Measurements from ENCODE around the gene STX11.
"Not testable (repeated sequence)": the region's sequence is repeated elsewhere in the genome, so short reads cannot be mapped to it uniquely, and the experiment has no call there.

STX11 gene

GRCh38 chr6:144149894-144150709 is at the start of gene STX11:
STX11 (plus strand) TSS chr6:144150517; CDS start chr6:144186628, 36,111 bp downstream.
- peak; percentile 4 to 26 for DNase-seq

GRCh38 chr6:144103026-144103563 is 47.2 kb upstream of the STX11 start:
- DNase-seq: no peak

DNA sequence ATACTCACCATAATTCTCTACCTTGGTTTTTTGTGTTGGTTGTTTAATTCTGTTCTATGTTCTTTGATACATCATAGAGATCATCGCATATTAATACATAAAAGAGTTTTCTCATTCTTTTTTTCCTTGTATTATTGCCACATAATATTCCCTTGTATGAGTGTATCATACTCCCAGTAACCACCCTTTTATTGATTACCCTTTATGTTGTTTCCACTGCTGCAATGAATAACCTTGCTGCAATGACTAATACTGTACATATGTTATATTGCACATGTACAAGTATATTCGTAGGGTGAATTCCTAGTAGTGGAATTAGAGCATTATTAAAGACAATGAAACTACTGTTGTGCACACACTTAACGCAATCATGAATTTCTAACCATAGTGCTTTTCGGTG is 45.8 kb upstream of the STX11 start:
- no peak for DNase-seq

DNA sequence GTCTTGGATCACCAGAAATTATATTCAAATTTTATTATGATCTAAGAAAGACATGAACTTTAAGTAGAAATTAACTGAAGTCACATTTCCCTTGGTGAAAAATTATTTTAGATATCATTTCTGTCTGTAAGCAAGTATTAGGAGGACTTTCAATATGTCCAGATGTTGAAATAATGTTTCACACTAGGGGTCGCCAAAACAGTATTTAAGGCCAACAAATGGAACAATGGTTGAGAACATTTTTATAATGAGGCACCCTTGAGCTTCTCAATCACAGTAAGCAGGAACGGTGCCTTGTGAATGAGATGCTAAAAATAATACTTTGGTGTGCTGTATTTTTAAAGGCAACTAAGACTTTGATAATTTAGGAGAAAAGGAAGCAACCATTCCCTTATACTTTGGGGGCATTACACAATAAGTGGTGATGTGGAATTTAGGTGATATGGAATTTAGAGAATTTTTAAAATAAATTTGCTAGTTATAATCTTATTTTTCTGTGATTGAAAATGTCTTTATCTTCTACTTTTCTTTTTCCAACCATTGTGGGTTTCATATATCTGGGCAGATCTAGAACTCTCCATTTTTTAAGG is 45.3 kb upstream of the STX11 start:
- peak; percentile 32 to 44 for DNase-seq

- no peak for DNase-seq
Observed at GRCh38 chr6:144106206-144106605, 44.1 kb upstream of the STX11 start.

DNA sequence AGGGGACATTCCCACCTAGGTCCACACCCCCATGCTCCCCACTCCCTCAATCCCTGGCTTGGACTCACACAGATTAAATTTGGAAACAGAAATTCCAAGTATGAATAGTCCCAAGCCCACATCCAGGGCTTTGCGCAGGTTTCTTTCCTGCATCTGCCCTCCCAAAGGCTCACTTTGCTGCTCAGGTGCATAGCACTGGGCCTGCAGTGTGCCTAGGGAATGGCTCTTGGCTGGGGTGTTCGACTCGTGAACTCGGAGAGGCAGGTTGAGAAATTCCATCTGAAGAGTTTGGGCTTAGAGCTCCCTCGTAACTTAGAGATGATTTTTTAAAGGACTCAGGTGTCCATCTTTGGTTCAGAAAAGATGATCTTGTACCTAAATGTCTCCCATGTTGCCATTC is 40.1 kb upstream of the STX11 start:
- no peak for DNase-seq

GRCh38 chr6:144113366-144113765 is 37.0 kb upstream of the STX11 start:
- no peak for DNase-seq

GRCh38 chr6:144115219-144115618 is 35.1 kb upstream of the STX11 start:
- DNase-seq: no peak

DNA sequence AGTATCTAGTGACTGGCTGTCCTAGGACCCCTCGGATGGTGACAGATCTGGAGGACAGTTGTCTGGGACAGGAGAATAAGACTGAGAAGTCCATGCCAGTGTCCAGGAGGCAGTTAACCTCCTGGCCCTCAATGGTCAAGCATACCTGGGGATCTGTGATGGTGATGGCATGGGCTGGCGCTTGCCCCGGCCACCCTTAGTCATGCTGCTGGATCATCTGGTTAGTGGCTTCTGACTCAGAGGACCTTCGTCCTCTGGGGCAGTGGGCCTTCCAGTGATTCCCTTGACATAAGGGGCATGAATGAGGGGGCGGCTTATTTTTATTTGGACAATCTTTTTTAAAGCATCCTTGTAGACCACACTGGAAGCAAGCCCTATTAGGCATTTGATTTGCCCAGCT is 30.9 kb upstream of the STX11 start:
- no peak for DNase-seq

- no peak for DNase-seq
Observed at GRCh38 chr6:144122861-144123260, 27.5 kb upstream of the STX11 start.

DNA sequence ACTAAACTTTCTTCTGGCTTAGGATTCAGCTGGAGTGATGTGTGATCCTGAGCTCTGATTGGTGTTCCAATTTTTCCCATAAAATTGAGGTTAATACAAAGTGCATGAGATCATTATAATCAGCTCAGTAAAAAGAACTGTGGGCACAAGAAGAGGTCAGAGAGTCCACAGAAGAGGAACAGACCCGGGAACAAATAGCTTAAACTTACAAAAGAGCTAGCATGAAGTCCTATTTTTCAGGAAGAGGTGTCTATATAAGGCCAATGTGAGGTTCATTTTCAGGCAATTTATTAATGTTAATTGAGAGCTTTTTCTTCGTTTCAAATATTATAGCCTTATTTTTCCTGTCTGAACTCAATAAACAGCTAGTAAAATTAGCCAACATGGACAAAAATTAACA is 26.9 kb upstream of the STX11 start:
- DNase-seq: no peak

DNA sequence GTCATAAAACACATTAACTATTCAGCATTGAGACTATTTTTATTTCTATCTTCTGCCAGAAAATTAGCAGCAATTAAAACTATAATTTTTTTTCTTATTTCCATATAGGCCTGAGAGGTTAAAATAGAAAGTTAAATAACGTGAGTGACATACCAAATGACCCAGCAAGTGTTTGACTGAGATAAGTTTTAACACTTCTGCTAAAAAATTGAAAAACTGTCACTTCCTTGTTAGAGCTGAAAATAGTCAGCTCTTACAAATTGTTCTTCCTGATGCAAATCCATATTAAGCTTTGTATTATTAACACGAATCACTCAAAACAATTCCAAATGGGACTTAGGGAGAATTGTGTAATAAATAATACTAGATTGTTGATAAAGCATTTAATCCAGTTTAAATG is 26.5 kb upstream of the STX11 start:
- no peak for DNase-seq

GRCh38 chr6:144127097-144127496 is 23.2 kb upstream of the STX11 start:
- no peak for DNase-seq

DNA sequence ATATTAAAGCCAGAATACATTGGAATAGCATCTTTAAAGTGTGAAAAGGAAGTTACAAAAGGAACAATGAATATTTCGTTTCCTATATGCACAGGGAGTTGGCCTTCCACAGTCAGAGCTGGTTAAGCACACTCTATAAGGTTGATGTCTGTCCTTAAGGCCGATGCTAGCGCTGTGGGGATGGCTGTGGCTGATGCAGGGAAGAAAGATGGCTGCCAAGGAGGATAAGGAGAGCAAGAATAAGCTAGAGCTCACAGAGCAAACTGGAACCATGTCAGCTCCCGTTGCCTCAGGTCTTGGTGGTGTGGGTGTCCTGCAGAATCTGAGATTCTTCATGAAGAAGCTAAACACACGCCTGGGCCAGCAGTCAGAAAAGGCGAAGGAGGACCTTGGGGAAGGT is 20.8 kb upstream of the STX11 start:
- DNase-seq: no peak

DNA sequence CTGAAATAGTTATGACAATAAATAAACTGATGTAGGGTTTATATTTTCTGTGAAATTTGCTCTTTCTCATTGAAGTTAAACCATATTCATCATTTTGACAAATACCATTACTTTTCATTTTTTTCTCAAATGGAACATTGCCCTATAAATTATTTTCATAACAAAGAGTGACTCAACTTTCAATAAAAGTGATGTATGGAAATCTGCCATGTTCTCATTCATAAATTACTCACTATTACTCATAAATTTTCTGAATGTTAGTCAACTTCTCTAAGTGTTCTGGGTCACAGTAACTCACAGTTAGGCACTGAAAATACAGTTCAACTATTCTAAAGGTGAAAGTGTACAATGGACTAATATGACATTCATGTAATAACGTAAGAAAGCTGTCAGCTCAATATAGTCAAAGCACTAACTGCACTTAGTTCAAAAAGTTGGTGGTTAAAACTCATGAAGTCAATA is 19.0 kb upstream of the STX11 start:
- DNase-seq: no peak

- not testable (repeated sequence) for DNase-seq
Observed at GRCh38 chr6:144132167-144132690, 18.1 kb upstream of the STX11 start.

- no peak for DNase-seq
Observed at GRCh38 chr6:144133225-144133821, 17.0 kb upstream of the STX11 start.

DNA sequence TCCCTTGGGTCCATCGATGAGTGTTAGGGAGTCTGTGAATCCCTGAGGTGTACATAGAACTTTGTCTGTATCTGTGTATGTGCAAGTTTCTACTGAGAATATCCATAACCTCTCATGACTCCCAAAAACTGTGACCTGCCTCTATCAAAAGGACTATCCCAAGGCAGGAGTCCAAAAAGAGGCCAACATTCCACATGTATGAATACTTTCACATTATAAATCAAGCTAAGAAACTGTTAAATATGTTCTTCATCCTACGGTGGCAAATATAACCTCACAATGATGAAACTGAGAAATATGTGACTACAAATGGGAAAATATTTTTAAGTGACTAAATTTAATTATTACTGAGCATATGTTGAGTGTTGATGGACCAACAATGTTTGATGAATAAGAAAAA is 16.1 kb upstream of the STX11 start:
- DNase-seq: no peak

- no peak for DNase-seq
Observed at GRCh38 chr6:144134737-144135136, 15.6 kb upstream of the STX11 start.

GRCh38 chr6:144138542-144138941 is 11.8 kb upstream of the STX11 start:
- no peak for DNase-seq

DNA sequence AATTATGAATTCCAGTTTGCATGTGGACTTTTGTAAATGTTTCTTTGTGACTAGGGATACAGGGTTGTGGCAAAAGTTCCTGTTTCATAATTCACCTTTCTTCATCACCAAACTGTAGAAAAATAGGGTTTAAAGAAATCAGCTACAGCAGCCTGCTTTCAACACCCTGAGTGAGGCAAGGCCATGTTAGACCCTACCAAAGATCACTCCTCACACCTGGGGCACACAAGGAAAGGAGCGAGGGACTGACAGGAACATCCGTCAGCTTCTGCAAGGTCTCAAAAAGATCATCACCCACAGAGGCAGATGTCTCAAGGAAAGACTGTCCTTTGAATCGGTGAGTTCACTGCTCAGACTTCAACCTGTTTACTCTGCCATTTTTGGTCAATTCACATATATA is 10.5 kb upstream of the STX11 start:
- no peak for DNase-seq

GRCh38 chr6:144140867-144141266 is 9.4 kb upstream of the STX11 start:
- DNase-seq: no peak

GRCh38 chr6:144141470-144141869 is 8.8 kb upstream of the STX11 start:
- no peak for DNase-seq

DNA sequence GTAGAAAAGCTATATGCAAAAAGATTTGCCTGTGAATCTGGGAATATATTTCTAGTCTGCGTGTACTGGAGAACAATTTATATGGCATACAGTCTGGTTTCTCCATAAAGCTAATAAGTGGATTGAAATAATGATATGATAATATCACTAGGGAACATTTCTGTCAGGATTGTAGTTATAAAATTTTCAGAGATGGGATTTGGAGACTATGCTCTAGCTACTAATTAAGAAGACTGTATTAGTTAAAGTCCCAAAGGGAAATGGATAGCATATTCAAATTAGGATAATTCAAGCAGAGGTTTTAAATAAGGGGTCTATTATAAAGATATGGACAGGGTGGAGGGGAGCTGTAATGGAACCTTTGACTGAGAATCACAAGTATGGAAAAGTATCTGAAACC is 7.2 kb upstream of the STX11 start:
- no peak for DNase-seq
